ENCODE measurements around the gene FAXDC2. TPM values are rescaled to one million over a fixed set of nuclear protein-coding genes. Genes with fewer than 3 reads are reported as not detected.

The FAXDC2 gene
- not detected for total RNA-seq

- H3K27me3 Mint-ChIP-seq: no peaks in the 10 kb centered on the region
- no peak for ATAC-seq (replicated peaks)
Observed at GRCh38 chr5:154850255-154851062, at the start of gene FAXDC2. Gene FAXDC2 (minus strand): TSS chr5:154850603. CDS start chr5:154838178, 12,425 bp downstream.

GRCh38 chr5:154900066-154900465, 49.7 kb upstream of the FAXDC2 start:
- no peak for ATAC-seq (replicated peaks)
- Mint-ChIP-seq H3K4me1 (no peaks in the 10 kb centered on the region), H3K36me3 (ENCODE audit: low read depth) (peaks cover 100% of the 10 kb centered on the region), H3K27ac (no peak overlapping the region), H3K27me3 (no peaks in the 10 kb centered on the region), H3K4me3 (no peak overlapping the region), H3K9me3 (no peaks in the 10 kb centered on the region)

More at GRCh38 chr5:154850255-154851062, at the start of gene FAXDC2:
- Mint-ChIP-seq H3K27ac (no peak within 1 kb of the TSS), H3K4me3 (no peak within 1 kb of the TSS), H3K9me3 (no peaks in the 10 kb centered on the region), H3K36me3 (ENCODE audit: low read depth) (no peaks in the 10 kb centered on the region), H3K4me1 (no peaks in the 10 kb centered on the region)

- H3K4me3 Mint-ChIP-seq: no peak overlapping the region
- H3K36me3 Mint-ChIP-seq (ENCODE audit: low read depth): peaks cover 100% of the 10 kb centered on the region
- no peak for ATAC-seq (replicated peaks)
- H3K9me3 Mint-ChIP-seq: no peaks in the 10 kb centered on the region
- H3K27me3 Mint-ChIP-seq: no peaks in the 10 kb centered on the region
- no peak overlapping the region for H3K27ac Mint-ChIP-seq
- no peaks in the 10 kb centered on the region for H3K4me1 Mint-ChIP-seq
Observed at GRCh38 chr5:154899151-154899816, 48.9 kb upstream of the FAXDC2 start.

GRCh38 chr5:154898210-154898609, 47.8 kb upstream of the FAXDC2 start:
- H3K9me3 Mint-ChIP-seq: no peaks in the 10 kb centered on the region
- ATAC-seq (replicated peaks): no peak
- H3K36me3 Mint-ChIP-seq (ENCODE audit: low read depth): peaks cover 100% of the 10 kb centered on the region
- H3K27me3 Mint-ChIP-seq: no peaks in the 10 kb centered on the region
- H3K4me1 Mint-ChIP-seq: no peaks in the 10 kb centered on the region
- H3K27ac Mint-ChIP-seq: no peak overlapping the region
- H3K4me3 Mint-ChIP-seq: no peak overlapping the region

- ATAC-seq (replicated peaks): no peak
- Mint-ChIP-seq H3K4me1 (no peaks in the 10 kb centered on the region), H3K4me3 (no peak overlapping the region), H3K9me3 (no peaks in the 10 kb centered on the region), H3K27ac (no peak overlapping the region), H3K36me3 (ENCODE audit: low read depth) (peaks cover 99% of the 10 kb centered on the region), H3K27me3 (no peaks in the 10 kb centered on the region)
Observed at GRCh38 chr5:154896562-154897165, 46.3 kb upstream of the FAXDC2 start.

- H3K27ac Mint-ChIP-seq: no peak overlapping the region
- no peaks in the 10 kb centered on the region for H3K4me1 Mint-ChIP-seq
- H3K4me3 Mint-ChIP-seq: no peak overlapping the region
- H3K36me3 Mint-ChIP-seq (ENCODE audit: low read depth): peaks cover 99% of the 10 kb centered on the region
- H3K27me3 Mint-ChIP-seq: no peaks in the 10 kb centered on the region
- no peaks in the 10 kb centered on the region for H3K9me3 Mint-ChIP-seq
- no peak for ATAC-seq (replicated peaks)
Observed at GRCh38 chr5:154895606-154896561, 45.5 kb upstream of the FAXDC2 start.

GRCh38 chr5:154893381-154893780, 43.0 kb upstream of the FAXDC2 start:
- H3K27me3 Mint-ChIP-seq: no peaks in the 10 kb centered on the region
- H3K36me3 Mint-ChIP-seq (ENCODE audit: low read depth): peaks cover 99% of the 10 kb centered on the region
- H3K27ac Mint-ChIP-seq: no peak overlapping the region

GRCh38 chr5:154892369-154892771, 42.0 kb upstream of the FAXDC2 start:
- H3K4me3 Mint-ChIP-seq: no peak overlapping the region
- H3K4me1 Mint-ChIP-seq: no peaks in the 10 kb centered on the region
- peaks cover 99% of the 10 kb centered on the region for H3K36me3 Mint-ChIP-seq (ENCODE audit: low read depth)
- no peak overlapping the region for H3K27ac Mint-ChIP-seq
- no peaks in the 10 kb centered on the region for H3K9me3 Mint-ChIP-seq
- no peaks in the 10 kb centered on the region for H3K27me3 Mint-ChIP-seq
- ATAC-seq (replicated peaks): no peak

More at GRCh38 chr5:154893381-154893780, 43.0 kb upstream of the FAXDC2 start:
- no peak for ATAC-seq (replicated peaks)
- no peak overlapping the region for H3K4me3 Mint-ChIP-seq
- H3K9me3 Mint-ChIP-seq: no peaks in the 10 kb centered on the region
- no peaks in the 10 kb centered on the region for H3K4me1 Mint-ChIP-seq

GRCh38 chr5:154885439-154885838, 35.0 kb upstream of the FAXDC2 start:
- Mint-ChIP-seq H3K27ac (no peak overlapping the region), H3K9me3 (peaks cover 8% of the 10 kb centered on the region), H3K4me1 (no peaks in the 10 kb centered on the region), H3K4me3 (no peak overlapping the region), H3K27me3 (no peaks in the 10 kb centered on the region), H3K36me3 (ENCODE audit: low read depth) (peaks cover 92% of the 10 kb centered on the region)
- no peak for ATAC-seq (replicated peaks)

GRCh38 chr5:154884424-154884823, 34.0 kb upstream of the FAXDC2 start:
- Mint-ChIP-seq H3K36me3 (ENCODE audit: low read depth) (peaks cover 93% of the 10 kb centered on the region), H3K27me3 (no peaks in the 10 kb centered on the region), H3K9me3 (peaks cover 15% of the 10 kb centered on the region), H3K27ac (no peak overlapping the region), H3K4me1 (no peaks in the 10 kb centered on the region), H3K4me3 (no peak overlapping the region)
- ATAC-seq (replicated peaks): no peak

GRCh38 chr5:154881986-154882385, 31.6 kb upstream of the FAXDC2 start:
- peaks cover 17% of the 10 kb centered on the region for H3K9me3 Mint-ChIP-seq
- H3K4me1 Mint-ChIP-seq: no peaks in the 10 kb centered on the region
- no peak overlapping the region for H3K4me3 Mint-ChIP-seq
- no peak for ATAC-seq (replicated peaks)
- no peak overlapping the region for H3K27ac Mint-ChIP-seq
- H3K36me3 Mint-ChIP-seq (ENCODE audit: low read depth): peaks cover 84% of the 10 kb centered on the region
- no peaks in the 10 kb centered on the region for H3K27me3 Mint-ChIP-seq

GRCh38 chr5:154878642-154879335, 28.4 kb upstream of the FAXDC2 start:
- Mint-ChIP-seq H3K4me3 (no peak overlapping the region), H3K4me1 (no peaks in the 10 kb centered on the region), H3K27me3 (no peaks in the 10 kb centered on the region), H3K27ac (no peak overlapping the region), H3K9me3 (peaks cover 12% of the 10 kb centered on the region), H3K36me3 (ENCODE audit: low read depth) (peaks cover 84% of the 10 kb centered on the region)
- no peak for ATAC-seq (replicated peaks)

- H3K27ac Mint-ChIP-seq: no peak overlapping the region
- no peaks in the 10 kb centered on the region for H3K27me3 Mint-ChIP-seq
- ATAC-seq (replicated peaks): no peak
- no peaks in the 10 kb centered on the region for H3K4me1 Mint-ChIP-seq
- H3K36me3 Mint-ChIP-seq (ENCODE audit: low read depth): peaks cover 91% of the 10 kb centered on the region
- H3K4me3 Mint-ChIP-seq: no peak overlapping the region
- H3K9me3 Mint-ChIP-seq: peaks cover 4% of the 10 kb centered on the region
Observed at GRCh38 chr5:154873791-154874331, 23.5 kb upstream of the FAXDC2 start.
